ENCODE data around the gene ZNF215. TPM values are rescaled to one million over a fixed set of nuclear protein-coding genes. Genes with fewer than 3 reads are reported as not detected.

ZNF215 gene
- total and polyA plus RNA-seq, 2 donors (not counting 1 experiment from before 2014, with no cell fraction given) = 2.7 to 4.1 TPM

- no peak overlapping the region for H2AFZ ChIP-seq (ENCODE audit: low read length)
- no peak overlapping the region for H3K27ac ChIP-seq (ENCODE audit: insufficient read depth, low read length)
- H3K9me3 ChIP-seq (ENCODE audit: control insufficient read depth, insufficient read depth, low read depth, low read length) = no peaks in the 10 kb centered on the region
Observed at GRCh38 chr11:6991227-6991626, 65.0 kb downstream of the ZNF215 start.

DNA sequence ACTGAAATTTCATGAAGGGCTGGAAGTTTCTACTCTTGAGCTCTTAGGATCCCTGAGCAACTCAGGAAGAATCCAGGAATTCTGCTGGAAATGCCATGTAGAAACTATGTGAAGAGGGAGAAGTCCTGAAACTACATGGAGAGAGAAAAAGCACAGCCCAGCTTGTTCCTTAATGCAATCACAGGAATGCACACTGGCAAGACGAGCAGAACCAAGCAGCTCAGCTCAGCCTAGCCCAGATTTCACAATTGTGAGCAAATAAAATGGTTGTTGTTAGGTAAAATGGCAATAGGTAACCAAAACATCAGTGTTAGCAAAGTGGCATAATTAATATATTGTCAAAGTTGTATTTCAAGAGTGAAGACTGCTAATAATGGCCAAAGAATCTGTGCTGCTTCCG, 65.8 kb downstream of the ZNF215 start:
- Histone ChIP-seq H3K4me2 (ENCODE audit: extremely low read depth, insufficient read depth, low read length) (no peak overlapping the region), H3K4me1 (ENCODE audit: control insufficient read depth, extremely low read depth, insufficient read depth, low read length) (no peaks in the 10 kb centered on the region), H3K9ac (ENCODE audit: insufficient read depth, low read length) (no peak overlapping the region), H3K4me3 (replicated peaks in 1 of 4; ENCODE audit: control extremely low read depth in 1 of 4, insufficient read depth in 1 of 4, low read depth in 3 of 4, low read length in 4 of 4) (no peak overlapping the region), H3K36me3 (ENCODE audit: control insufficient read depth, insufficient read depth, low read length) (no peaks in the 10 kb centered on the region), H3K79me2 (ENCODE audit: control insufficient read depth, insufficient read depth, low read length) (no peaks in the 10 kb centered on the region), H3K27me3 (ENCODE audit: control insufficient read depth, insufficient read depth, low read length) (no peaks in the 10 kb centered on the region), H3K9me3 (ENCODE audit: control insufficient read depth, insufficient read depth, low read depth, low read length) (no peaks in the 10 kb centered on the region), H3K27ac (ENCODE audit: insufficient read depth, low read length) (peak overlapping the region; percentile 19), H4K20me1 (ENCODE audit: control insufficient read depth, extremely low read depth, insufficient read depth, low read length) (no peaks in the 10 kb centered on the region), H2AFZ (ENCODE audit: low read length) (no peak overlapping the region)
- TF ChIP-seq, protein P1, sequence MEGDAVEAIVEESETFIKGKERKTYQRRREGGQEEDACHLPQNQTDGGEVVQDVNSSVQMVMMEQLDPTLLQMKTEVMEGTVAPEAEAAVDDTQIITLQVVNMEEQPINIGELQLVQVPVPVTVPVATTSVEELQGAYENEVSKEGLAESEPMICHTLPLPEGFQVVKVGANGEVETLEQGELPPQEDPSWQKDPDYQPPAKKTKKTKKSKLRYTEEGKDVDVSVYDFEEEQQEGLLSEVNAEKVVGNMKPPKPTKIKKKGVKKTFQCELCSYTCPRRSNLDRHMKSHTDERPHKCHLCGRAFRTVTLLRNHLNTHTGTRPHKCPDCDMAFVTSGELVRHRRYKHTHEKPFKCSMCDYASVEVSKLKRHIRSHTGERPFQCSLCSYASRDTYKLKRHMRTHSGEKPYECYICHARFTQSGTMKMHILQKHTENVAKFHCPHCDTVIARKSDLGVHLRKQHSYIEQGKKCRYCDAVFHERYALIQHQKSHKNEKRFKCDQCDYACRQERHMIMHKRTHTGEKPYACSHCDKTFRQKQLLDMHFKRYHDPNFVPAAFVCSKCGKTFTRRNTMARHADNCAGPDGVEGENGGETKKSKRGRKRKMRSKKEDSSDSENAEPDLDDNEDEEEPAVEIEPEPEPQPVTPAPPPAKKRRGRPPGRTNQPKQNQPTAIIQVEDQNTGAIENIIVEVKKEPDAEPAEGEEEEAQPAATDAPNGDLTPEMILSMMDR (conservative IDR thresholded peaks at IDR 0.05 in 1 of 2, IDR thresholded peaks at IDR 0.05 in 1 of 2; ENCODE audit: low read depth in 1 of 2, low read length in 2 of 2) = no peak
- no peak for TF ChIP-seq EZH2 (IDR thresholded peaks at IDR 0.05; ENCODE audit: low read length, missing control alignments)
- peak; percentile 11 to 39 for DNase-seq (ENCODE audit: low read depth in 2 of 2)

More at GRCh38 chr11:6991227-6991626, 65.0 kb downstream of the ZNF215 start:
- Histone ChIP-seq H3K79me2 (ENCODE audit: control insufficient read depth, insufficient read depth, low read length) (no peaks in the 10 kb centered on the region), H3K36me3 (ENCODE audit: control insufficient read depth, insufficient read depth, low read length) (no peaks in the 10 kb centered on the region), H3K4me3 (replicated peaks in 1 of 4; ENCODE audit: control extremely low read depth in 1 of 4, insufficient read depth in 1 of 4, low read depth in 3 of 4, low read length in 4 of 4) (no peak overlapping the region), H3K9ac (ENCODE audit: insufficient read depth, low read length) (no peak overlapping the region), H3K27me3 (ENCODE audit: control insufficient read depth, insufficient read depth, low read length) (no peaks in the 10 kb centered on the region), H4K20me1 (ENCODE audit: control insufficient read depth, extremely low read depth, insufficient read depth, low read length) (no peaks in the 10 kb centered on the region), H3K4me1 (ENCODE audit: control insufficient read depth, extremely low read depth, insufficient read depth, low read length) (no peaks in the 10 kb centered on the region), H3K4me2 (ENCODE audit: extremely low read depth, insufficient read depth, low read length) (no peak overlapping the region)
- TF ChIP-seq EZH2 (IDR thresholded peaks at IDR 0.05; ENCODE audit: low read length, missing control alignments) = no peak
- TF ChIP-seq, protein P1 (conservative IDR thresholded peaks at IDR 0.05 in 1 of 2, IDR thresholded peaks at IDR 0.05 in 1 of 2; ENCODE audit: low read depth in 1 of 2, low read length in 2 of 2) = no peak
- no peak for DNase-seq (ENCODE audit: low read depth in 2 of 2)

DNA sequence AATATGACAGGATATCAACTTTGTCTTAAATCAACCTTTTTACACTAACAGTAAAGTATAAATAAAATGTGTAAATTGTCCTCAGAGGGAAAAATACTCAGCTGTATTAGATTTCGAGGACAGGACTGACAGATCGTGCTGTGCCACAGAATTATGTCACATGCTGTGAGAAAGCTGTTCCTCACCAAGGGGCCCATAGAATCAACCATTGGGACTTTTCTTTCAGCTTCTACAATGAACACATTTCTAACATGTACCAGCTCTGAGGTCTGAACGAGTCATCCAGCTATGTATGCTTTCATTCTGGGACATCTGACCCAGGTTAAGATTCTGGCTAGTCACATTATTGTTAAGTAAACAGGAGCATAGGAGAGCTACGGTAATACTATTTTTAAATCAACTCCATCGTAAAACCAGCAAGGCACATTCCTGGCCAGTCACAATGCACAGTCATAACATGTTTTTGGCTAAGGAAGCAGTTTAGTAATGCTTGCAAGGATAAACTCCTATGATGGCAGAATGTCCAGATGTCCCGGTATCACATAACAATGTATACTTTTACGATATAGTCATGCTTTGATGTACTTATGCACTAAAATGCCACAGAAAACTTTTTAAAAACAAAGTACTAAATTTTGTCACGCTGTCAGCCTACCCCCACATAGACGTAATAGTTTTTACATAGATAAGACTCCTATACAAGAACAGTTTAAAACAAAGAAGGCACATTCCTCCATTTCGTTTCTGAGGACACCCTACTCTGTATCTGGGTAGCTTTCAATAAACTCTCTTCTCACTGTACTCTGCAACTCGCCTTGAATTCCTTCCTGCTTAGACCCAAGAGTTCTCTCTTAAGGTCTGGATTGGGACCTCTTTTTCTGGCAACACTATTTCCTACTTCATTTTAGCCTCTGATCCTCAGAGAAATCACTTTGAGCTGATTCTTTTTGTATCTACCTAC, 66.5 kb downstream of the ZNF215 start:
- no peaks in the 10 kb centered on the region for H3K79me2 ChIP-seq (ENCODE audit: control insufficient read depth, insufficient read depth, low read length)
- H3K9me3 ChIP-seq (ENCODE audit: control insufficient read depth, insufficient read depth, low read depth, low read length) = no peaks in the 10 kb centered on the region
- no peaks in the 10 kb centered on the region for H3K27me3 ChIP-seq (ENCODE audit: control insufficient read depth, insufficient read depth, low read length)
- no peaks in the 10 kb centered on the region for H3K4me1 ChIP-seq (ENCODE audit: control insufficient read depth, extremely low read depth, insufficient read depth, low read length)
- no peaks in the 10 kb centered on the region for H3K36me3 ChIP-seq (ENCODE audit: control insufficient read depth, insufficient read depth, low read length)
- no peak for TF ChIP-seq EZH2 (IDR thresholded peaks at IDR 0.05; ENCODE audit: low read length, missing control alignments)
- TF ChIP-seq, protein P1 (conservative IDR thresholded peaks at IDR 0.05 in 1 of 2, IDR thresholded peaks at IDR 0.05 in 1 of 2; ENCODE audit: low read depth in 1 of 2, low read length in 2 of 2) = no peak
- H3K4me2 ChIP-seq (ENCODE audit: extremely low read depth, insufficient read depth, low read length) = no peak overlapping the region
- no peak overlapping the region for H2AFZ ChIP-seq (ENCODE audit: low read length)
- H3K9ac ChIP-seq (ENCODE audit: insufficient read depth, low read length) = no peak overlapping the region
- H3K27ac ChIP-seq (ENCODE audit: insufficient read depth, low read length) = peak overlapping the region; percentile 69
- DNase-seq (ENCODE audit: low read depth in 2 of 2) = peak; percentile 88 to 91
- no peaks in the 10 kb centered on the region for H4K20me1 ChIP-seq (ENCODE audit: control insufficient read depth, extremely low read depth, insufficient read depth, low read length)
- peak overlapping the region in 2 of 4 experiments; percentile 3 to 44 for H3K4me3 ChIP-seq (replicated peaks in 1 of 4; ENCODE audit: control extremely low read depth in 1 of 4, insufficient read depth in 1 of 4, low read depth in 3 of 4, low read length in 4 of 4)
